Endothelial cell (in vitro differentiated cells): ENCODE measurements around the gene WDR1. TPM values are rescaled to one million over a fixed set of nuclear protein-coding genes. Genes with fewer than 3 reads are reported as not detected.

Experiments
- DNase-seq: peaks from one replicate; pipeline ENCODE4 v3.0.0; 2021; ENCODE audit warnings: low spot score
- H3K27ac Mint-ChIP-seq: one replicate; pipeline ENCODE4 v1.8.0; 2021; ENCODE audit warnings: mixed read lengths, inconsistent platforms; ENCODE audit not compliant: unreplicated experiment
- H3K27me3 Mint-ChIP-seq: one replicate; pipeline ENCODE4 v1.8.0; 2021; ENCODE audit warnings: mild to moderate bottlenecking, moderate library complexity, mixed read lengths, inconsistent platforms; ENCODE audit not compliant: unreplicated experiment
- H3K36me3 Mint-ChIP-seq: one replicate; pipeline ENCODE4 v1.8.0; 2021; ENCODE audit warnings: mild to moderate bottlenecking, low read depth, mixed read lengths, inconsistent platforms; ENCODE audit not compliant: unreplicated experiment
- H3K4me1 Mint-ChIP-seq: one replicate; pipeline ENCODE4 v1.8.0; 2021; ENCODE audit warnings: mild to moderate bottlenecking, mixed read lengths, inconsistent platforms; ENCODE audit not compliant: unreplicated experiment
- H3K4me3 Mint-ChIP-seq: one replicate; pipeline ENCODE4 v1.8.0; 2021; ENCODE audit warnings: mild to moderate bottlenecking, mixed read lengths, inconsistent platforms; ENCODE audit not compliant: unreplicated experiment
- H3K9me3 Mint-ChIP-seq: one replicate; pipeline ENCODE4 v1.8.0; 2021; ENCODE audit warnings: mixed read lengths, inconsistent platforms; ENCODE audit not compliant: unreplicated experiment
- CTCF ChIP-seq: fragments of 200-600 bp; sonication (generic); IDR thresholded peaks from one replicate; pipeline ENCODE4 v1.5.0; 2021; ENCODE audit warnings: antibody characterized with exemption; ENCODE audit not compliant: unreplicated experiment
- total RNA-seq: library from RNA; stranded (reverse); fragmentation: NEBNext Ultra II Directional; extraction: Animal tissue kit (Norgen Biotek cat#: 25700); gene quantifications from one replicate; pipeline ENCODE4 v1.2.1, GENCODE V29; 2021; ENCODE audit not compliant: unreplicated experiment

Gene WDR1
- total RNA-seq, 1 donor from 2014 or later: 501 TPM

DNA sequence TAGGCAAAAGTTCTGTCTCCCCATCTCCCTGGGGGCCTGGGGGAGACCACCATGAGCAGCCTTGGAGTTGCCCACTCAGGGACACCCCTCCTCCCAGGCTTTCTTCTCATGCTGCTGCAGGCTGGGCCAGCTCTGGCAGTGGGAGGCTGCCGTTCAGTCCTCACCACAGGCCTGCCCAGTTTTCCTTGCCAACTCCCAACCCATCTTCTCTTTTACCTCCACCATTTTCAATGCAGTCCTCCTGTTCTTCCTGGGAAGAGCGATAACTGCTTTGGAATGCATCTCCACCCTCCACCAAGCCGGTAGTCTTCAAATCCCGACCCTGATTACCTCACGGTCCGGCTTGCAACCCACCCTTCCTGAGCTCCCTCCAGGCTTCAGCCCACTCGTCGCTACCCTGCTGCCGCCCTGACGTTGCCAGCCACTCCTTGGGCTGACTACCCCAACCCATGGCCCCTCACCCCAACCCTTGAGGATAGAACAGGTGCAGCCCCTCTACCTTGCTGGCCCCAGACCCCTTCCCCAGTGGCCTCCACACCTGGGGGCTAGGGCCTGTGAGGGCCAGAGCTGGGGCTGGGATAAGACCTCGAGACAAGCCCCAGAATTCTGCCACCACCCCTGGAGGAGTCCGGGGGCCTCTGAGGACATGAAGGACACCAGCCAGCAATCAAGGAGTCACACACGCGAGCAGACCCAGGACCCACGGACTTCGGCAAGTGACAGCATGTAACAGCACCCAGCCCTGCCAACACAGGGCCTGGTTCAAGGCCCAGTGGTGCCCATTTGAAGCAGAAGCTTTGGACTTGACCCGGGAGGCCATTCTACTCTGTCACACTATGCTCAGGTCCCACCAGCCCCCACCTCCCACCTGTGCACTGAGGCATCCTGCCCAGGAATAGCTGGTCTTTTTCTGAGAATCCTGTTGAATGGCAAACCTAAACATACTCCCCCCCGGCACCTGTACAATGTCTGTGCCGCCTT, 9.2 kb downstream of the WDR1 start:
- no peak for TF ChIP-seq CTCF
- no peak for DNase-seq
- peak overlapping the region; percentile 75 for H3K27ac Mint-ChIP-seq
- H3K4me3 Mint-ChIP-seq: peak overlapping the region; percentile 48
- peaks cover 25% of the 10 kb centered on the region for H3K27me3 Mint-ChIP-seq
- peaks cover 75% of the 10 kb centered on the region for H3K36me3 Mint-ChIP-seq
- H3K9me3 Mint-ChIP-seq: no peaks in the 10 kb centered on the region
- peaks cover 58% of the 10 kb centered on the region for H3K4me1 Mint-ChIP-seq

- peaks cover 52% of the 10 kb centered on the region for H3K4me1 Mint-ChIP-seq
- DNase-seq: no peak
- no peaks in the 10 kb centered on the region for H3K9me3 Mint-ChIP-seq
- peaks cover 31% of the 10 kb centered on the region for H3K27me3 Mint-ChIP-seq
- no peak overlapping the region for H3K27ac Mint-ChIP-seq
- H3K4me3 Mint-ChIP-seq: no peak overlapping the region
- TF ChIP-seq CTCF: no peak
- peaks cover 74% of the 10 kb centered on the region for H3K36me3 Mint-ChIP-seq
Measured at GRCh38 chr4:10106421-10107039, 10.1 kb downstream of the WDR1 start.

DNA sequence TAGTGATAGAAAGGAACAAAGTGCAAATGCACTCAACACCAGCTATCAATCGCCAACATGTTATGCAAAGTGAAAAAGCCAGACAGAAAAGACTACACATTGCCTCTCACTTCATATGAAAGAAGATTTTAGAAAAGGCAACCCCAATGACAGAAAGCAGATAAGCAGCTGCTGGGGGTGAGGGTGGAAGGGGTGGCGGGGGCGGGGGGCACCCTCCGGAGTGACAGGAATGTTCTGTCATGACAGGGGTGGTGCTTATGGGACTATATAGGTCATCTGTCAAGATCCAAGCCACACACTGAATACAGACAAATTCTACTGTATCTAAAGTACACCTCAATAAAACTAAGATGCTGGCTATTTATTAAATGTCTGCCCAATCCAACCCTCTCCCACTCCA, 10.7 kb downstream of the WDR1 start:
- no peak for TF ChIP-seq CTCF
- H3K27ac Mint-ChIP-seq: peak overlapping the region; percentile 83
- H3K4me1 Mint-ChIP-seq: peaks cover 50% of the 10 kb centered on the region

DNA sequence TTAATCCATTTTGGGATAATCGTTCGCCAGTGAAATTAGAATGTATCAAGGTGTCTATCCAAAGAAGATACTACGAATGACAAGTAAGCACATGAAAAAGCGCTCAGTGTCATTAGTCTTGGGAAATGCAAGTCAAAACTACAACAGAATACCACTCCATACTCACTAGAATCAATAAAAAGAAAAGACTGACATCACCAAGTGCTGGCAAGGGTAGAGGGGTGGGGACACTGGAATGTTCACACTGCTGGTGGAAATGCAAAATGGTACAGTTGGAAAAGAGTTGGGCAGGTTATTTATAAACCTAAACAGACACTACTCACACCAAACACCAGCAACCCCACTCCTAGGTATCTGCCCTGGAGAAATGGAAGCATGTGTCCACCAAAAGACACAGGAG, 11.2 kb downstream of the WDR1 start:
- H3K4me1 Mint-ChIP-seq: peaks cover 45% of the 10 kb centered on the region
- no peak for TF ChIP-seq CTCF
- peaks cover 74% of the 10 kb centered on the region for H3K36me3 Mint-ChIP-seq
- peaks cover 28% of the 10 kb centered on the region for H3K27me3 Mint-ChIP-seq
- DNase-seq: no peak
- no peak overlapping the region for H3K4me3 Mint-ChIP-seq
- no peaks in the 10 kb centered on the region for H3K9me3 Mint-ChIP-seq
- peak overlapping the region; percentile 83 for H3K27ac Mint-ChIP-seq

More for the DNA sequence above, 10.7 kb downstream of the WDR1 start:
- no peak overlapping the region for H3K4me3 Mint-ChIP-seq
- no peak for DNase-seq
- H3K27me3 Mint-ChIP-seq: peaks cover 29% of the 10 kb centered on the region
- no peaks in the 10 kb centered on the region for H3K9me3 Mint-ChIP-seq
- H3K36me3 Mint-ChIP-seq: peaks cover 73% of the 10 kb centered on the region

GRCh38 chr4:10104991-10105276, 11.7 kb downstream of the WDR1 start:
- peaks cover 40% of the 10 kb centered on the region for H3K4me1 Mint-ChIP-seq
- peaks cover 28% of the 10 kb centered on the region for H3K27me3 Mint-ChIP-seq
- peak overlapping the region; percentile 65 for H3K4me3 Mint-ChIP-seq
- H3K27ac Mint-ChIP-seq: peak overlapping the region; percentile 85
- peaks cover 74% of the 10 kb centered on the region for H3K36me3 Mint-ChIP-seq
- no peaks in the 10 kb centered on the region for H3K9me3 Mint-ChIP-seq
- no peak for DNase-seq
- no peak for TF ChIP-seq CTCF
